ENCODE measurements around the gene SYT5. TPM values are rescaled to one million over a fixed set of nuclear protein-coding genes. Genes with fewer than 3 reads are reported as not detected.
A peak's percentile ranks its signal among the peaks of the same experiment; 100 is the strongest.

Gene SYT5
- total RNA-seq, 1 experiment from 2014 or later: 2.3 TPM

GRCh38 chr19:55160986-55161365 lies 19.1 kb downstream of the SYT5 start:
- no TSS peak for BruUV-seq (replicated peaks)
- H3K4me2 ChIP-seq (ENCODE audit: low read length): peak overlapping the region; percentile 96
- RAD21 ChIA-PET (ENCODE audit: low non-redundant PET in 1 of 2, low total read pairs in 2 of 2, uncharacterized antibody in 2 of 2, unreplicated experiment in 2 of 2): interaction anchor here (0.6 to 2.6 kb wide), 4 partner anchors 14 to 20 kb away, joined by 3 to 11 read pairs (median 8); no protein-coding TSS in a partner anchor

GRCh38 chr19:55160128-55160985 lies 19.7 kb downstream of the SYT5 start:
- Histone ChIP-seq H3K9ac (ENCODE audit: low read length) (peak overlapping the region; percentile 81), H3K9me2 (ENCODE audit: insufficient read depth) (no peaks in the 10 kb centered on the region), H4K20me1 (ENCODE audit: insufficient read depth) (no peaks in the 10 kb centered on the region), H3K79me2 (ENCODE audit: insufficient read depth, low read length) (peaks cover 12% of the 10 kb centered on the region), H3K9me3 (ENCODE audit: control insufficient read depth in 1 of 2, insufficient read depth in 1 of 2, low read depth in 1 of 2, low read length in 2 of 2) (no peaks in the 10 kb centered on the region), H3K4me3 (replicated peaks in 1 of 2; ENCODE audit: low read depth in 1 of 2, low read length in 2 of 2) (peak overlapping the region; percentile 67 to 74), H3K27me3 (ENCODE audit: insufficient read depth, low read length) (no peaks in the 10 kb centered on the region), H3K36me3 (ENCODE audit: control insufficient read depth in 1 of 2, insufficient read depth in 2 of 2, low read length in 2 of 2) (no peaks in the 10 kb centered on the region), H2AFZ (ENCODE audit: low read depth, low read length, poor library complexity, severe bottlenecking) (no peak overlapping the region), H3K4me2 (ENCODE audit: low read length) (peak overlapping the region; percentile 96), H3K27ac (ENCODE audit: low read depth, low read length) (peak overlapping the region; percentile 78), H3K4me1 (ENCODE audit: control insufficient read depth in 1 of 2, insufficient read depth in 2 of 2, low read length in 2 of 2) (peaks cover 13 to 53% of the 10 kb centered on the region in 2 experiments)
- DNase-seq (ENCODE audit: low read depth, low spot score): peak; percentile 92
- CTCF ChIA-PET: interaction anchor here (0.7 to 3.0 kb wide), 17 partner anchors 9 to 279 kb away, joined by 3 to 53 read pairs (median 4); partner anchors contain the start of genes HSPBP1, PTPRH, RDH13 and SYT5
- RAD21 ChIA-PET (ENCODE audit: low non-redundant PET in 1 of 2, low total read pairs in 2 of 2, uncharacterized antibody in 2 of 2, unreplicated experiment in 2 of 2): interaction anchor here (0.6 to 2.6 kb wide), 4 partner anchors 14 to 19 kb away, joined by 3 to 11 read pairs (median 8); no protein-coding TSS in a partner anchor
- intact Hi-C loops (cut with micrococcal nuclease): no loop called here
- ATAC-seq: peak; percentile 77
- POLR2A ChIA-PET: interaction anchor here (0.8 to 2.9 kb wide), 7 partner anchors 8 to 471 kb away, joined by 3 to 24 read pairs (median 4); partner anchors contain the start of genes KMT5C and PPP6R1
- TSS peak; percentile 78 for BruUV-seq (replicated peaks)
- TF ChIP-seq ZNF274 (IDR thresholded peaks at IDR 0.05; ENCODE audit: low read depth, low read length) (no peak), CEBPB (IDR thresholded peaks at IDR 0.05; ENCODE audit: low read depth) (no peak), TCF7L2 (IDR thresholded peaks at IDR 0.05; ENCODE audit: borderline replicate concordance, extremely low read depth, insufficient read depth, insufficient read length) (peak; percentile 64), SP1 (IDR thresholded peaks at IDR 0.05; ENCODE audit: low read depth) (peak; percentile 59), ZBTB33 (IDR thresholded peaks at IDR 0.05; ENCODE audit: extremely low read depth, insufficient replicate concordance, low read length) (no peak), POLR2AphosphoS5 (IDR thresholded peaks at IDR 0.05; ENCODE audit: low read depth, low read length) (peak; percentile 68), EGR1 (IDR thresholded peaks at IDR 0.05; ENCODE audit: low read depth) (no peak), POLR2A (IDR thresholded peaks at IDR 0.05; ENCODE audit: borderline replicate concordance, extremely low read depth, insufficient read depth, insufficient read length) (no peak), SIN3A (IDR thresholded peaks at IDR 0.05; ENCODE audit: low read depth) (no peak), FOSL1 (IDR thresholded peaks at IDR 0.05; ENCODE audit: low read depth) (no peak), YY1 (IDR thresholded peaks at IDR 0.05; ENCODE audit: extremely low read depth, insufficient replicate concordance, low read depth, low read length) (peak; percentile 49), ELF1 (IDR thresholded peaks at IDR 0.05; ENCODE audit: borderline replicate concordance, low read depth) (no peak)
- TF ChIP-seq, protein P1, sequence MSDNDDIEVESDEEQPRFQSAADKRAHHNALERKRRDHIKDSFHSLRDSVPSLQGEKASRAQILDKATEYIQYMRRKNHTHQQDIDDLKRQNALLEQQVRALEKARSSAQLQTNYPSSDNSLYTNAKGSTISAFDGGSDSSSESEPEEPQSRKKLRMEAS (IDR thresholded peaks at IDR 0.05): peak; percentile 91

More at GRCh38 chr19:55160986-55161365, 19.1 kb downstream of the SYT5 start:
- Histone ChIP-seq H4K20me1 (ENCODE audit: insufficient read depth) (no peaks in the 10 kb centered on the region), H3K9me2 (ENCODE audit: insufficient read depth) (no peaks in the 10 kb centered on the region), H3K79me2 (ENCODE audit: insufficient read depth, low read length) (peaks cover 12% of the 10 kb centered on the region), H3K27ac (ENCODE audit: low read depth, low read length) (peak overlapping the region; percentile 43), H3K9ac (ENCODE audit: low read length) (no peak overlapping the region), H2AFZ (ENCODE audit: low read depth, low read length, poor library complexity, severe bottlenecking) (no peak overlapping the region), H3K9me3 (ENCODE audit: control insufficient read depth in 1 of 2, insufficient read depth in 1 of 2, low read depth in 1 of 2, low read length in 2 of 2) (no peaks in the 10 kb centered on the region), H3K4me3 (replicated peaks in 1 of 2; ENCODE audit: low read depth in 1 of 2, low read length in 2 of 2) (no peak overlapping the region), H3K27me3 (ENCODE audit: insufficient read depth, low read length) (no peaks in the 10 kb centered on the region), H3K4me1 (ENCODE audit: control insufficient read depth in 1 of 2, insufficient read depth in 2 of 2, low read length in 2 of 2) (peaks cover 16 to 58% of the 10 kb centered on the region in 2 experiments), H3K36me3 (ENCODE audit: control insufficient read depth in 1 of 2, insufficient read depth in 2 of 2, low read length in 2 of 2) (no peaks in the 10 kb centered on the region)
- ATAC-seq (no peak), DNase-seq (ENCODE audit: low read depth, low spot score) (no peak)
- no peak for TF ChIP-seq JUND (IDR thresholded peaks at IDR 0.05)
- no peak for TF ChIP-seq SIN3A (IDR thresholded peaks at IDR 0.05; ENCODE audit: low read depth)
- TF ChIP-seq ATF3 (IDR thresholded peaks at IDR 0.05): no peak
- CTCF ChIA-PET: interaction anchor here (0.7 to 3.0 kb wide), 15 partner anchors 8 to 280 kb away, joined by 3 to 53 read pairs (median 4); partner anchors contain the start of genes HSPBP1, RDH13, SYT5 and TNNT1
- POLR2A ChIA-PET: interaction anchor here (1.1 to 2.9 kb wide), 2 partner anchors 14 to 20 kb away, joined by 4 to 24 read pairs; no protein-coding TSS in a partner anchor
- intact Hi-C loops (cut with micrococcal nuclease): no loop called here
